Aorta (tissue), 5 donors: ENCODE results near the gene PCGF5. TPM values are rescaled to one million over a fixed set of nuclear protein-coding genes. Genes with fewer than 3 reads are reported as not detected.
A peak's percentile ranks its signal among the peaks of the same experiment; 100 is the strongest.

Source experiments
- ATAC-seq: fragments of 200-7000 bp; cut with Tn5 transposase; one replicate; pipeline ENCODE4 v1.9.1; 2022; ENCODE audit warnings: moderate library complexity; ENCODE audit not compliant: low FRiP score
- DNase-seq, 2 donors: peaks; one replicate each; pipeline ENCODE4 v3.0.0-alpha.2; 2020
- H3K27ac ChIP-seq, 2 donors: one replicate each; pipeline ENCODE4 v1.5.1; 2013; ENCODE audit warnings: low read length in 2 of 2, mild to moderate bottlenecking in 2 of 2, moderate library complexity in 2 of 2, control low read depth in 1 of 2, inconsistent platforms in 1 of 2, low read depth in 1 of 2
- H3K27me3 ChIP-seq, 2 donors: one replicate each; pipeline ENCODE4 v1.6.1; 2013; ENCODE audit warnings: control low read depth in 1 of 2, low read length in 1 of 2, mild to moderate bottlenecking in 1 of 2, moderate library complexity in 1 of 2; ENCODE audit not compliant: insufficient read depth in 2 of 2, control insufficient read depth in 1 of 2
- H3K36me3 ChIP-seq, 2 donors: one replicate each; pipeline ENCODE4 v1.6.1; 2013; ENCODE audit warnings: control low read depth in 1 of 2, low read length in 1 of 2, mild to moderate bottlenecking in 1 of 2; ENCODE audit not compliant: insufficient read depth in 2 of 2, control insufficient read depth in 1 of 2
- H3K4me1 ChIP-seq, 2 donors: one replicate each; pipeline ENCODE4 v1.6.1; 2013; ENCODE audit warnings: low read length in 2 of 2, control low read depth in 1 of 2, mild to moderate bottlenecking in 1 of 2, moderate library complexity in 1 of 2; ENCODE audit not compliant: insufficient read depth in 2 of 2, control insufficient read depth in 1 of 2
- H3K4me3 ChIP-seq, 2 donors: one replicate each; pipeline ENCODE4 v1.5.1; 2013; ENCODE audit warnings: low read length in 2 of 2, control low read depth in 1 of 2, mild to moderate bottlenecking in 1 of 2
- H3K9me3 ChIP-seq: one replicate; pipeline ENCODE4 v1.6.1; 2013; ENCODE audit warnings: mild to moderate bottlenecking, low read length; ENCODE audit not compliant: control insufficient read depth
- WGBS, 2 donors: extraction: QIAGEN DNeasy Blood & Tissue Kit; methylation state at CpG; one replicate each; pipeline ENCODE4 v1.1.7; 2013; 5-methylcytosine and 5-hydroxymethylcytosine counted together
- intact Hi-C, 2 donors: fragments of 100-400 bp; cut with DNase I; formaldehyde crosslinking; loops; one replicate each; pipeline versions ENCODE4 v1.14.2 to v1.15.0; 2022
- polyA plus RNA-seq, 2 donors: library from polyadenylated mRNA; stranded (reverse); fragments of 200-250 nt; gene quantifications; one replicate each; pipeline ENCODE4 v1.2.3, GENCODE V29; 2013
- total RNA-seq, 2 donors: library from RNA; stranded (reverse); fragmentation: NEBNext Ultra II Directional; extraction: Animal tissue kit (Norgen Biotek cat#: 25700); gene quantifications; one replicate each; pipeline ENCODE4 v1.2.1, GENCODE V29; 2021
- donor health status: healthy with polysubstance abuse.
- donor health status: Bipolar disorder and iron deficiency.
- donor health status: DM: no; HTN: no; CAD: no.
- donor health status: DM: no; HTN: no; CAD: no.
- donor health status: DM: yes; HTN: yes; CAD: no.

The PCGF5 gene
- total and polyA plus RNA-seq, 4 donors: 47.1 to 145 (median 96.2) TPM

- peaks cover 4 to 16% of the 10 kb centered on the region in 2 donors for H3K4me1 ChIP-seq
- peak overlapping the region in 1 of 2 donors; percentile 61 for H3K27ac ChIP-seq
- 45 to 47% methylated on average over 3 of the region's 3 CpGs for WGBS, 2 donors
- intact Hi-C loops: no loop called here
- ATAC-seq: no peak
- no peaks in the 10 kb centered on the region for H3K9me3 ChIP-seq
- no peak overlapping the region for H3K4me3 ChIP-seq
- DNase-seq: no peak
- no peaks in the 10 kb centered on the region for H3K27me3 ChIP-seq
- H3K36me3 ChIP-seq: no peaks in the 10 kb centered on the region
Observed at GRCh38 chr10:91201213-91201996, 19.1 kb upstream of the PCGF5 start.

- H3K9me3 ChIP-seq: no peaks in the 10 kb centered on the region
- no peaks in the 10 kb centered on the region for H3K36me3 ChIP-seq
- H3K4me3 ChIP-seq: no peak overlapping the region
- H3K27ac ChIP-seq: peak overlapping the region in 1 of 2 donors; percentile 6
- H3K27me3 ChIP-seq: no peaks in the 10 kb centered on the region
- 0 to 3% methylated on average over 1 of the region's 1 CpG for WGBS, 2 donors
- intact Hi-C loops: no loop called here
- ATAC-seq (no peak), DNase-seq (no peak)
- H3K4me1 ChIP-seq: peaks cover 3 to 12% of the 10 kb centered on the region in 2 donors
Observed at GRCh38 chr10:91206427-91206826, 14.0 kb upstream of the PCGF5 start.

- H3K27ac ChIP-seq: no peak overlapping the region
- ATAC-seq (no peak), DNase-seq (no peak)
- no peaks in the 10 kb centered on the region for H3K27me3 ChIP-seq
- no peaks in the 10 kb centered on the region for H3K36me3 ChIP-seq
- peaks cover 3 to 13% of the 10 kb centered on the region in 2 donors for H3K4me1 ChIP-seq
- intact Hi-C loops: no loop called here
- H3K4me3 ChIP-seq: no peak overlapping the region
- no peaks in the 10 kb centered on the region for H3K9me3 ChIP-seq
- 87 to 89% methylated on average over 3 of the region's 3 CpGs for WGBS, 2 donors
Observed at GRCh38 chr10:91206837-91207474, 13.5 kb upstream of the PCGF5 start.

- intact Hi-C loops: no loop called here
- no peak overlapping the region for H3K27ac ChIP-seq
- no peaks in the 10 kb centered on the region for H3K9me3 ChIP-seq
- DNase-seq (no peak), ATAC-seq (no peak)
- H3K4me3 ChIP-seq: no peak overlapping the region
- H3K27me3 ChIP-seq: no peaks in the 10 kb centered on the region
- H3K4me1 ChIP-seq: peaks cover 3 to 13% of the 10 kb centered on the region in 2 donors
- no peaks in the 10 kb centered on the region for H3K36me3 ChIP-seq
Observed at GRCh38 chr10:91208642-91209041, 11.8 kb upstream of the PCGF5 start.

GRCh38 chr10:91210014-91210413 lies 10.4 kb upstream of the PCGF5 start:
- intact Hi-C loops: no loop called here
- Histone ChIP-seq H3K4me3 (no peak overlapping the region), H3K4me1 (peaks cover 3 to 15% of the 10 kb centered on the region in 2 donors), H3K27me3 (no peaks in the 10 kb centered on the region), H3K27ac (no peak overlapping the region), H3K36me3 (no peaks in the 10 kb centered on the region), H3K9me3 (no peaks in the 10 kb centered on the region)
- no peak for DNase-seq
- no peak for ATAC-seq
- WGBS, 2 donors: 90 to 92% methylated on average over 3 of the region's 3 CpGs

- Histone ChIP-seq H3K36me3 (no peaks in the 10 kb centered on the region), H3K27ac (no peak overlapping the region), H3K27me3 (no peaks in the 10 kb centered on the region), H3K9me3 (no peaks in the 10 kb centered on the region), H3K4me1 (peaks cover 4 to 15% of the 10 kb centered on the region in 2 donors), H3K4me3 (no peak overlapping the region)
- intact Hi-C loops: no loop called here
- ATAC-seq (no peak), DNase-seq (no peak)
Observed at GRCh38 chr10:91210435-91210834, 10.0 kb upstream of the PCGF5 start.

GRCh38 chr10:91211675-91212074 lies 8.8 kb upstream of the PCGF5 start:
- ATAC-seq: no peak
- Histone ChIP-seq H3K4me3 (no peak overlapping the region), H3K9me3 (no peaks in the 10 kb centered on the region), H3K4me1 (peaks cover 5 to 15% of the 10 kb centered on the region in 2 donors), H3K36me3 (no peaks in the 10 kb centered on the region), H3K27ac (peak overlapping the region in 1 of 2 donors; percentile 44), H3K27me3 (no peaks in the 10 kb centered on the region)
- no peak for DNase-seq
- intact Hi-C loops: no loop called here
- WGBS, 2 donors: 58 to 66% methylated on average over 2 of the region's 2 CpGs

- Histone ChIP-seq H3K27ac (no peak overlapping the region), H3K4me1 (peaks cover 2 to 15% of the 10 kb centered on the region in 2 donors), H3K4me3 (no peak overlapping the region), H3K9me3 (no peaks in the 10 kb centered on the region), H3K27me3 (no peaks in the 10 kb centered on the region), H3K36me3 (no peaks in the 10 kb centered on the region)
- 94 to 100% methylated on average over 2 of the region's 2 CpGs for WGBS, 2 donors
- ATAC-seq: no peak
- intact Hi-C loops: no loop called here
- DNase-seq: no peak
Observed at GRCh38 chr10:91214911-91215310, 5.6 kb upstream of the PCGF5 start.

- WGBS, 2 donors: 84 to 91% methylated on average over 2 of the region's 2 CpGs
- Histone ChIP-seq H3K9me3 (no peaks in the 10 kb centered on the region), H3K27me3 (no peaks in the 10 kb centered on the region), H3K4me1 (peaks cover 2 to 15% of the 10 kb centered on the region in 2 donors), H3K36me3 (no peaks in the 10 kb centered on the region), H3K4me3 (no peak overlapping the region), H3K27ac (no peak overlapping the region)
- intact Hi-C loops: no loop called here
- ATAC-seq (no peak), DNase-seq (no peak)
Observed at GRCh38 chr10:91215384-91215783, 5.1 kb upstream of the PCGF5 start.
